ENCODE measurements around the gene GPR27.

- TF ChIP-seq EZH2 (IDR thresholded peaks at IDR 0.05; ENCODE audit: borderline replicate concordance) (no peak), CTCF (IDR thresholded peaks at IDR 0.05; ENCODE audit: poor library complexity) (no peak), EZH2phosphoT487 (IDR thresholded peaks at IDR 0.05; ENCODE audit: low read depth, severe bottlenecking, unreplicated experiment) (no peak)
These were observed 32.9 kb downstream of the GPR27 start for GRCh38 chr3:71786551-71786950.

Data from hepatocyte (in vitro differentiated cells).